Dendritic cell treated with granulocyte-macrophage colony-stimulating factor and Interleukin-4, amounts not matched to agents 40 ng/mL and 50 ng/mL, for 4 days (primary cell): Measurements from ENCODE around the gene DGKB.

Experiments used
- H3K27ac Mint-ChIP-seq: one replicate; pipeline ENCODE4 v1.8.0; 2022; ENCODE audit warnings: mild to moderate bottlenecking, mixed read lengths
- H3K27me3 Mint-ChIP-seq: one replicate; pipeline ENCODE4 v1.8.0; 2022; ENCODE audit warnings: mild to moderate bottlenecking, mixed read lengths
- H3K36me3 Mint-ChIP-seq: one replicate; pipeline ENCODE4 v1.8.0; 2022; ENCODE audit warnings: low read depth, mixed read lengths
- H3K4me1 Mint-ChIP-seq: one replicate; pipeline ENCODE4 v1.8.0; 2022; ENCODE audit warnings: low read depth, mixed read lengths
- H3K4me3 Mint-ChIP-seq: one replicate; pipeline ENCODE4 v1.8.0; 2022; ENCODE audit warnings: mild to moderate bottlenecking, moderate library complexity, mixed read lengths
- H3K9me3 Mint-ChIP-seq: one replicate; pipeline ENCODE4 v1.8.0; 2022; ENCODE audit warnings: mixed read lengths
- intact Hi-C: fragments of 100-400 bp; cut with micrococcal nuclease; formaldehyde crosslinking; loops from one replicate; pipeline ENCODE4 v1.15.0; 2022

The DGKB gene

DNA sequence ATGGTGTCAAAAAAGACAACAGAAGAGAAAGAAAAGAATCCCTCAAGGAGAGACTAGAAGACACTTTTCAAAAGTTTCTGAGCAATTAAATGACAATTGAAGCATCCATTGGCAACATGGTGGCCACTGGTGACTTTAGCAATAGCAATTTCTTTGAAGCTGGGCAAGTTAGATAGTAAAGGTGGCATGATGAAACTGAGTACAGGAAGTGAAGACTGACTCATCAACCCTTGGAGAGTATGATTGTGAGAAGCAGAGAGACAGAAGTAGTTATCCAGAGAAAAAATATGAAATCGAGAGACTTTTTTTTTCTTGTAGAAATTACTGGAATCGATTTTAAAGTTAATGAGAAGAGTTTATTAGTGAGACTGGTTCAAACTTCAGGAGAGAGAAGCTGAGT is 52.5 kb downstream of the DGKB start:
- peaks cover 23% of the 10 kb centered on the region for H3K9me3 Mint-ChIP-seq
- H3K27ac Mint-ChIP-seq: no peak overlapping the region
- no peaks in the 10 kb centered on the region for H3K4me1 Mint-ChIP-seq
- H3K27me3 Mint-ChIP-seq: no peaks in the 10 kb centered on the region
- intact Hi-C loops: no loop called here
- no peaks in the 10 kb centered on the region for H3K36me3 Mint-ChIP-seq
- no peak overlapping the region for H3K4me3 Mint-ChIP-seq

DNA sequence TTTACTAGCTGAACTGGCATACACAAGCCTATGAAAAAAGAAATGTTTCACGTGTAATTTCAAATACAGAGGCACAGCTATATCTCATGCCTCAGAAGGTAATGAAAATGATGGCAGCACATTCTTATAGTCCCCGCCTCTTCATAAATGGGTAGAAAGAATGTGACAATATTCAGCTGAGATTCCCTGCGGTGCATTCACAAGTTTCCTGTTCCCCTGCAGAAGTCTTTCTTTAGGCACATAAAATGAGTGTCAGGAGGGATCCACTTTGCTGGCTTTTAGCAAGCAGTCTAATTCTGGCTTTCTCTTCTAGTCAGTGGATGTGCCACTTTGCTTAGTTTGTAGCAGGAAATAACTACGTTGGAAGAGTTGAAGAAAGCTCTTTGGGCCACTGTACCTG is 56.1 kb downstream of the DGKB start:
- H3K27ac Mint-ChIP-seq: no peak overlapping the region
- intact Hi-C loops: no loop called here
- H3K4me1 Mint-ChIP-seq: no peaks in the 10 kb centered on the region
- H3K9me3 Mint-ChIP-seq: peaks cover 33% of the 10 kb centered on the region
- no peaks in the 10 kb centered on the region for H3K36me3 Mint-ChIP-seq
- no peaks in the 10 kb centered on the region for H3K27me3 Mint-ChIP-seq
- H3K4me3 Mint-ChIP-seq: no peak overlapping the region

DNA sequence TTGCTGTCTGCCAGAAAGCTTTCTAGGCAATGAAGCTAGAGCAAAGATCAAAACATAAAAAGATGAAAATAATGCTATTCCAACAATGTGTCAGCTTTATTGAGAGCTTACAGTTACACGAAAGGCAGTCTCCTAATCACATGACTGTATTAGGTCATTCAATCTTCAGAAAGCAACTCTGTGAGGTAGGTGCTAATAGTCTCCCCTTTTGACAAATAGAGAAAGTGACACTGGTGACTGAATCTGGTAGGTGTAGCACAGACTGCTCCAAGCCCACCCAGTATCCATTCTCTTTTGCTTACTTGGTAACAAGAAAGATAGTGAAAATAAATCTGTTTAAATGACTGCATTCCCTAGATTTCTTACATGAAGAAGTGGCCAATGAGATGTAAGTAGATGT is 58.8 kb downstream of the DGKB start:
- Mint-ChIP-seq H3K9me3 (peaks cover 32% of the 10 kb centered on the region), H3K4me1 (no peaks in the 10 kb centered on the region), H3K27ac (no peak overlapping the region), H3K27me3 (no peaks in the 10 kb centered on the region), H3K4me3 (no peak overlapping the region), H3K36me3 (no peaks in the 10 kb centered on the region)
- intact Hi-C loops: no loop called here

DNA sequence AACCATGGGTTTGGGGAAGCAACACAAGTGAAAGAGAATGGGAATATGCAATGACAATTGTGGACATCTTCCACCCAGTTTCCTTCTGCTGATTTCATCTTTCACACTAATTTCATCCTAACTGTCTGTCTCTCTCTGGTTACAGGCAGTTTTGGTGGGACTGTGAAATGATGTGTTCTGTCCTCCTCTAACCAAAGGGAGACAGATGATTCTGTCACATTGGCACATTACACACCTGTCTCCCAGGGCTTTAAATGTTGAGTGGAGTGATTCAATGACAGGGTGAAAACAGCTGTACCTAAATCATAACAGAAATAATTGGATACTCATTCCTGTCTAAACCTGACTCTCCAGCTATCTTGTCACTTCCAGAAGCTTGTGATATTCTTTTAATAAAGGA is 60.0 kb downstream of the DGKB start:
- peaks cover 22% of the 10 kb centered on the region for H3K9me3 Mint-ChIP-seq

DNA sequence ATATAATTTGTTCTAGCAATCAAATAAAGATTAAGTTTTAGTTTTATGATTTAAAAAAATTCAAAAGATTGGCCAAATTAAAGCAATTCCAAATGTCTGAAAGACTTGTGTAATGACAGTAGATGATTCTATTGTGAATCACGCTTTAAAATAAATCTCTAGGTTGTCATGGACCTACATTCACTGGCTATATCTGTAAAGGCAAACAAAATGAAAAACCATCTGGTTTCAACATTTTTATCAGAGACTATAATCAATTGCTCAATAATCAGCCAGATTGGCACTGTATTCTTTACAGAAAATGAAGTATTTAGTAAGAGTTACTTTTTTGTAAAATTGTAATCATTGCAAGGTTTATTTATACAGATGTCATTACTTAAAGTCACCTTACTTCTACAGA is 60.7 kb downstream of the DGKB start:
- H3K9me3 Mint-ChIP-seq: peaks cover 19% of the 10 kb centered on the region
- H3K27ac Mint-ChIP-seq: no peak overlapping the region
- no peaks in the 10 kb centered on the region for H3K27me3 Mint-ChIP-seq
- no peaks in the 10 kb centered on the region for H3K4me1 Mint-ChIP-seq
- H3K36me3 Mint-ChIP-seq: no peaks in the 10 kb centered on the region
- H3K4me3 Mint-ChIP-seq: no peak overlapping the region
- intact Hi-C loops: no loop called here

More for the DNA sequence above, 60.0 kb downstream of the DGKB start:
- no peak overlapping the region for H3K27ac Mint-ChIP-seq
- no peaks in the 10 kb centered on the region for H3K36me3 Mint-ChIP-seq
- intact Hi-C loops: no loop called here
- H3K27me3 Mint-ChIP-seq: no peaks in the 10 kb centered on the region
- H3K4me1 Mint-ChIP-seq: no peaks in the 10 kb centered on the region
- H3K4me3 Mint-ChIP-seq: no peak overlapping the region

DNA sequence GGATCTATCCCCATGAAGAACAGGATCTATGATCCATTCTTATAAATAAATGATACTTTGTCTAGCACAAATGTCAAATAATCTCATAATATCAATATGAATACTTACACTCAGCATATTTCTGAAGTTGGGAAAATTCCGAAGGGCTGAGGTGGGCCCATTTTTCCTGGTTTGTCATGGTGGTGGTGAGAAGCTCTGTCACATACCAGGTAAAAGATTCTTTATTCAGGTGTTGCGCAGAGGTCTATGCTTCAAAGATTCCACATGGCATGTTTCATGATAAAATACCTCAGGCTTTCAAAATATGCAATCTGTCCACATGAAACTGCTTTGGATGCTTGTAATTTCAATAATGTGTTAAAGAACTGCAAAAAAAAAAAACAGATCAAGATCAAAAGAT is 61.5 kb downstream of the DGKB start:
- intact Hi-C loops: no loop called here
- H3K27me3 Mint-ChIP-seq: no peaks in the 10 kb centered on the region
- H3K4me1 Mint-ChIP-seq: no peaks in the 10 kb centered on the region
- H3K27ac Mint-ChIP-seq: no peak overlapping the region
- no peaks in the 10 kb centered on the region for H3K36me3 Mint-ChIP-seq
- H3K9me3 Mint-ChIP-seq: peaks cover 19% of the 10 kb centered on the region
- no peak overlapping the region for H3K4me3 Mint-ChIP-seq

DNA sequence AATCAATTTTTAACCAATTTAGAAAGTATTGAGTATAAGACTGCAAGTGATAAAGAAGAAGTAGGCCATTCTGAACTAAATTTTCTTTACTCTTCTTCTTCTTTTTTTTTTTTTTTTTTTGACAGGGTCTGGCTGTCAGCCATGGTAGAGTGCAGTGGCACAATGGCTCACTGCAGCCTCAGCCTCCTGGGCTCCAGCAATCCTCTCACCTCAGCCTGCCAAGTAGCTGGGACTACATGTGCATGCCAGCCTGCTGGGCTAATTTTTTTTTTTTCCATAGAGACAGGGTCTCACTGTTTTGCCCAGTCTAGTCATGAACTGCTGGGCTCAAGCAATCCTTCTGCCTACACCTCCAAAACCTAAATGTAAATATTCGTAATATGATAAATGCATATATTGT is 63.2 kb downstream of the DGKB start:
- Mint-ChIP-seq H3K9me3 (peaks cover 19% of the 10 kb centered on the region), H3K4me1 (no peaks in the 10 kb centered on the region), H3K36me3 (no peaks in the 10 kb centered on the region), H3K27me3 (no peaks in the 10 kb centered on the region), H3K4me3 (no peak overlapping the region), H3K27ac (no peak overlapping the region)
- intact Hi-C loops: no loop called here

DNA sequence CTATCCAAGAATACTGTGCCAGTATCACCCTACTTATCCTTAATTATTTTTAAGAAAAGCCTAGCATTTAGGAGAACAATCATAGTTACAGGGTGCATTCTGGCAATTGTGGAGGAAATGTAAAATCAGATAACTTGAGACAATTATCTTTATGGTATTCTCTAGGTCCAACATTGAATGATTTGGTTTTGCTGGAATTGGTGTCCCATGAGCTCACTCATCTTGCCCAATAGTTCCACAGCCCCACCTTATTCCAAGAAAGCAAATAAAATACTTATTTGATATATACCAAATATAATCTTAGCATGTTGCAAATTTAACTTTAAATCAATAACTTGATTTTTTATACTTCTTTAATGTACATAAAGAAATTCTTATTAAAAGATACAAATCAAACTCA is 65.3 kb downstream of the DGKB start:
- H3K4me3 Mint-ChIP-seq: no peak overlapping the region
- no peaks in the 10 kb centered on the region for H3K4me1 Mint-ChIP-seq
- peaks cover 20% of the 10 kb centered on the region for H3K9me3 Mint-ChIP-seq
- intact Hi-C loops: no loop called here
- no peaks in the 10 kb centered on the region for H3K36me3 Mint-ChIP-seq
- H3K27me3 Mint-ChIP-seq: no peaks in the 10 kb centered on the region
- no peak overlapping the region for H3K27ac Mint-ChIP-seq

DNA sequence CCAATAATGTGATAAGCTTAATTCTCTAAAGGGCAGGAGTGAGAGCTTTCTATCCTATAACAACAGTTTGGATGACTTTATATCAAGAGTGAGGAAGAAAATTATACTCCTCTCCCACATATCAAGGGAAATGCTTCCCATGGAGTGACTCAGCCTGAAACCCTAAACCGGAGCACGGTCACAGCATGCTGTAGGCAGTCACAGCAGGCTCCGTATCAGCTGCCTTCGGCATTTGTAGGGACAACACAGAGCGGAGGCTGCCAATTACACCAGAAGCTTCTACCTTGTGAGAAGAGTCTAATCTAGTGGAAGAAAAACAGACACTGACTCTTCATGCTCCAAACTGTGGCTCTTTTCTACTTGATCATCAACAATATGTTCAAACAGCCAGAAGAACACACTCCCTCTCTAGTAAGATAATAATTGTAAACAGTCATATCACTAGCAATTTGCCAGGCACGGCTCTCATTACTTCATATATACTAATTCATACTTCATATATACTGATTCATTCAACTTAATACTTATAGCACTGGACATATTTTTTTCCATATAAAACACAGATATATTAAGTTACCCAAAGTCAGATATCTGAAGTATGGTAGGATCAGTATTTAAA is 65.9 kb downstream of the DGKB start:
- no peak overlapping the region for H3K27ac Mint-ChIP-seq
- H3K9me3 Mint-ChIP-seq: peaks cover 18% of the 10 kb centered on the region
- H3K27me3 Mint-ChIP-seq: no peaks in the 10 kb centered on the region
- H3K36me3 Mint-ChIP-seq: no peaks in the 10 kb centered on the region
- no peak overlapping the region for H3K4me3 Mint-ChIP-seq
- no peaks in the 10 kb centered on the region for H3K4me1 Mint-ChIP-seq
- intact Hi-C loops: no loop called here

DNA sequence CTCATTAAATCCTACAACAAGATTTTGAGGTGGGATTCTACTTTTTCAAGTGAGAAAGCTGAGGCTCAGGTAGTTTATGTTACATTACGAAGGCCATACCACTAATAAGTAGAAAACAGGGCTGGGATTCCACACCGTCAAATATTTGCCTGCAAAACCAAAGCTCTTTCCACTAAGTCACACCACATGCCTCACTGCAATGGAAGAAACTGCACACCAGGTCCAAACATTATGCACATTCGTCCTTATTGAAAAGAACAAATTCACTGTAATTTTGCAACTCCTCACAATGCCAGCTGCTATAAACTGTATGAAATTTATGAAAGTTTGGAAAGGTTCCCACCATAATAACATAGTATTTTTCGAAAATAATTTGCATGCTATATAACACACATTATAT is 66.5 kb downstream of the DGKB start:
- no peak overlapping the region for H3K4me3 Mint-ChIP-seq
- no peaks in the 10 kb centered on the region for H3K27me3 Mint-ChIP-seq
- H3K9me3 Mint-ChIP-seq: peaks cover 17% of the 10 kb centered on the region
- H3K27ac Mint-ChIP-seq: no peak overlapping the region
- H3K36me3 Mint-ChIP-seq: no peaks in the 10 kb centered on the region
- intact Hi-C loops: no loop called here
- no peaks in the 10 kb centered on the region for H3K4me1 Mint-ChIP-seq

DNA sequence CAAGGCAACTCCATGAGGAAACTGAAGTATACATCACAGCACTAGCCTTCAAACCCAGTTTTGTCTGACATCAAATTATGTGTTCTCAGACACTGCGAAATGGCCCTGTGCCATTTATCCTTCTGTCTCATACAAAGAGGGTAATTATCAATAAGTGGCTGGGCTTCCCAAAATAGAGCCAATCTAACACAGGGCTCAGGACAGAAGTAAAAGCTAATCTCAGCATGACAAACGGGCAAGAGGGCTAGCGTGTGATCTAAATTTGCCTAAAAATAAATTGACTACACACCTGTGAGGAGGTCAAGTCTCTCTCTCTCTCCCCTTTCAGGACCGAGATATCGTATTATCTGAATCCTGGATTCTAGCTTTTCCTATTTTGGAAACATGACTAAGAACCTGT is 67.2 kb downstream of the DGKB start:
- intact Hi-C loops: no loop called here
- Mint-ChIP-seq H3K27me3 (no peaks in the 10 kb centered on the region), H3K4me1 (no peaks in the 10 kb centered on the region), H3K36me3 (no peaks in the 10 kb centered on the region), H3K4me3 (no peak overlapping the region), H3K9me3 (peaks cover 11% of the 10 kb centered on the region), H3K27ac (no peak overlapping the region)

DNA sequence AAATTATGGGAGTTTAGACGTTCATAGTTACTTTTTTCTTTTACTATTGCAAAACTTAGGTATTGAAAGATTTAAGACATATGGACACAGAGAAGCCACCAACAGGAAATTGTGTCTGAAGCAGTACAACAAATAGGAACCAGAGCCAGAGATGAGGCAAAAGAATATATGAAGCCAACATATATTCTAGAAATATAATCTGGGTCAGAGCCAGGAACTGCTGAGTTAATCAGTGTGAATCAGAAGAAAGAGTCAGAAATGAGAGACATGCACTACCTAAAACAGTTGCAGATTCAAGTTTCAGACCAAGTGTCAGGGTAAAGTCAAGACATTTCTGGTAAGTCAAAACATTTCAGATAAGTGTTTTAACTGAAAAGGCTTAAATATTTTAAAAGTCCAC is 67.7 kb downstream of the DGKB start:
- peaks cover 9% of the 10 kb centered on the region for H3K9me3 Mint-ChIP-seq
- no peaks in the 10 kb centered on the region for H3K27me3 Mint-ChIP-seq
- no peak overlapping the region for H3K4me3 Mint-ChIP-seq
- H3K36me3 Mint-ChIP-seq: no peaks in the 10 kb centered on the region
- no peak overlapping the region for H3K27ac Mint-ChIP-seq
- intact Hi-C loops: no loop called here
- H3K4me1 Mint-ChIP-seq: no peaks in the 10 kb centered on the region

DNA sequence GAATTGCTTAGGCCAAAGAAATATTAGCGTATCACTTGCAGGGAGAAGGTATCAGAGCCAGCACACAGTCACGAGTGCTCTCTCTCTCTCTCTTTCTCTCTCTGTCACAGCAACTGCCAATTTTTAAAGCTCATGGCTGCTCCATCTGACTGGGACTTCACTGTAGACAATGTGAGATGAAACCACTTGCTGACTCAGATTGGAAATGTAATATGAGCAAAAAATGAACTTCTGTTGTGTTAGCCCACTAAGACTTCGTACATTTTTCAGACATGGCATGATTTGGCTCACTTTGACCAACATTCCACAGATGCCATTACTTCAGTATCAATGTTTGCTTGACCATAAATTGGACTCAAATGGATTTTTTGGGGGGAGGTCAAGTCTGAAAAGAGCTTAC is 68.1 kb downstream of the DGKB start:
- intact Hi-C loops: no loop called here
- no peaks in the 10 kb centered on the region for H3K36me3 Mint-ChIP-seq
- no peak overlapping the region for H3K27ac Mint-ChIP-seq
- no peaks in the 10 kb centered on the region for H3K4me1 Mint-ChIP-seq
- no peak overlapping the region for H3K4me3 Mint-ChIP-seq
- H3K9me3 Mint-ChIP-seq: peaks cover 9% of the 10 kb centered on the region
- no peaks in the 10 kb centered on the region for H3K27me3 Mint-ChIP-seq

DNA sequence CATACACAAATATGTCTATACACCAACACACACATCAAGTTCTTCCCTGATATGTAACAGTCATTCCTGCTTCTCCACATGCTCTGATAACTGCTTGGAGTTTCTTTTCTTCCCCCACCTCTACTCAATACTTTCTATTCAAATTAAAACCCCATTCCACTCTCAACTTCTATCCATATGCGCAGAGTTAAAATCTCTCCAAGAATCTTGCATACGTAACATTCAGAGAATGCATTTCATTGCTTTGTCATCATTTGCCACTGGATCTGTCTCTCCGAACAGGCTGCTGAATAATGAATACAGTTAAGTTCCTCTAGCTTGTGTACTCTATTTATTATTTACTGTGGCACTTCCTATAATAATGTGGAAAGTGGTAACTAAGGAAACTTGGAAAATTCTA is 68.8 kb downstream of the DGKB start:
- no peak overlapping the region for H3K27ac Mint-ChIP-seq
- H3K27me3 Mint-ChIP-seq: no peaks in the 10 kb centered on the region
- intact Hi-C loops: no loop called here
- peaks cover 9% of the 10 kb centered on the region for H3K9me3 Mint-ChIP-seq
- H3K4me1 Mint-ChIP-seq: no peaks in the 10 kb centered on the region
- no peaks in the 10 kb centered on the region for H3K36me3 Mint-ChIP-seq
- no peak overlapping the region for H3K4me3 Mint-ChIP-seq

DNA sequence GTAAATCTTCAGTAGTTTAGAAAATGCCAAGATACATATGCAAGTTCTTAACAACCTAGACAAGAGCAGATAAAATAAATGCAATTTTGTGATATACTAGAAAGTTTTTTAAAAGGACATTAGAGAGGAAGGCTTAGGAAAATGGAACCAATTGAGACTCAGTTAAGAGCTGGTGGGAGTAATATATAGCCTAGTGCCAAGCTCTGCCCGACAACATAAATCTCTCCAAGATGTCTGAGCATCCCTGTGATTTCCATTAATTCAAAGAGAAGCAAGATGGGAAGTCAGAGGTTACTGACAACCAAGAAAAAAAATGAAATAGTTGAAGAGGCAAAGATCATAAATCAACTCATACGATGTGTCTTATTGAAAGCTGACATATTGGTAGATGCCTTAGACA is 74.5 kb downstream of the DGKB start:
- intact Hi-C loops: no loop called here
- Mint-ChIP-seq H3K27me3 (no peaks in the 10 kb centered on the region), H3K9me3 (peaks cover 23% of the 10 kb centered on the region), H3K27ac (no peak overlapping the region), H3K36me3 (no peaks in the 10 kb centered on the region), H3K4me3 (no peak overlapping the region), H3K4me1 (no peaks in the 10 kb centered on the region)
